Measurements from ENCODE around the gene NQO1. TPM values are rescaled to one million over a fixed set of nuclear protein-coding genes. Genes with fewer than 3 reads are reported as not detected.
A peak's percentile ranks its signal among the peaks of the same experiment; 100 is the strongest.

The NQO1 gene
- total and polyA plus RNA-seq, 2 of the 13 experiments (the other 11 are each of a cell fraction or from before 2014, with no cell fraction given): 464 to 1,060 TPM

- TF ChIP-seq HBP1 (CRISPR knock-in tag; IDR thresholded peaks at IDR 0.05; ENCODE audit: low read depth): no peak
- no peak for TF ChIP-seq MLLT10 (CRISPR knock-in tag; IDR thresholded peaks at IDR 0.05)
- TF ChIP-seq MAFG (CRISPR knock-in tag; IDR thresholded peaks at IDR 0.05): no peak
- 0 out of 2 replicates have a peak, but pooled peaks have one; percentile 4 for TF ChIP-seq HNF4G (IDR thresholded peaks at IDR 0.05; ENCODE audit: borderline replicate concordance, low read depth, low read length)
- TF ChIP-seq HNF4G (CRISPR knock-in tag; IDR thresholded peaks at IDR 0.05; ENCODE audit: borderline replicate concordance, low read depth): no peak
- TF ChIP-seq, protein P1, sequence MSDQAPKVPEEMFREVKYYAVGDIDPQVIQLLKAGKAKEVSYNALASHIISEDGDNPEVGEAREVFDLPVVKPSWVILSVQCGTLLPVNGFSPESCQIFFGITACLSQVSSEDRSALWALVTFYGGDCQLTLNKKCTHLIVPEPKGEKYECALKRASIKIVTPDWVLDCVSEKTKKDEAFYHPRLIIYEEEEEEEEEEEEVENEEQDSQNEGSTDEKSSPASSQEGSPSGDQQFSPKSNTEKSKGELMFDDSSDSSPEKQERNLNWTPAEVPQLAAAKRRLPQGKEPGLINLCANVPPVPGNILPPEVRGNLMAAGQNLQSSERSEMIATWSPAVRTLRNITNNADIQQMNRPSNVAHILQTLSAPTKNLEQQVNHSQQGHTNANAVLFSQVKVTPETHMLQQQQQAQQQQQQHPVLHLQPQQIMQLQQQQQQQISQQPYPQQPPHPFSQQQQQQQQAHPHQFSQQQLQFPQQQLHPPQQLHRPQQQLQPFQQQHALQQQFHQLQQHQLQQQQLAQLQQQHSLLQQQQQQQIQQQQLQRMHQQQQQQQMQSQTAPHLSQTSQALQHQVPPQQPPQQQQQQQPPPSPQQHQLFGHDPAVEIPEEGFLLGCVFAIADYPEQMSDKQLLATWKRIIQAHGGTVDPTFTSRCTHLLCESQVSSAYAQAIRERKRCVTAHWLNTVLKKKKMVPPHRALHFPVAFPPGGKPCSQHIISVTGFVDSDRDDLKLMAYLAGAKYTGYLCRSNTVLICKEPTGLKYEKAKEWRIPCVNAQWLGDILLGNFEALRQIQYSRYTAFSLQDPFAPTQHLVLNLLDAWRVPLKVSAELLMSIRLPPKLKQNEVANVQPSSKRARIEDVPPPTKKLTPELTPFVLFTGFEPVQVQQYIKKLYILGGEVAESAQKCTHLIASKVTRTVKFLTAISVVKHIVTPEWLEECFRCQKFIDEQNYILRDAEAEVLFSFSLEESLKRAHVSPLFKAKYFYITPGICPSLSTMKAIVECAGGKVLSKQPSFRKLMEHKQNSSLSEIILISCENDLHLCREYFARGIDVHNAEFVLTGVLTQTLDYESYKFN (CRISPR knock-in tag; conservative IDR thresholded peaks at IDR 0.05): peak; percentile 78
- no peak for TF ChIP-seq ZFP36L1 (CRISPR knock-in tag; IDR thresholded peaks at IDR 0.05)
- TF ChIP-seq ZNF770 (CRISPR knock-in tag; IDR thresholded peaks at IDR 0.05): peak; percentile 98
These were observed 41.3 kb upstream of the NQO1 start (continued) for GRCh38 chr16:69767459-69768229.

Measured in HepG2 (cell line).